Ishikawa (cell line): ENCODE measurements around the gene TNIP1.

ENCODE experiments used
- CEBPB ChIP-seq: IDR thresholded peaks from 2 replicates; pipeline ENCODE4 v1.6.1; 2012
- CREB1 ChIP-seq: IDR thresholded peaks from 2 replicates; pipeline ENCODE4 v1.6.1; 2012; ENCODE audit warnings: low read depth
- EGR1 ChIP-seq: IDR thresholded peaks from 2 replicates; pipeline ENCODE4 v1.6.1; 2012
- EP300 ChIP-seq: IDR thresholded peaks from 2 replicates; pipeline ENCODE4 v1.6.1; 2012; ENCODE audit warnings: borderline replicate concordance
- FOXM1 ChIP-seq: IDR thresholded peaks from 2 replicates; pipeline ENCODE4 v1.6.1; 2012; ENCODE audit warnings: low read depth, borderline replicate concordance
- NFIC ChIP-seq: IDR thresholded peaks from 2 replicates; pipeline ENCODE4 v1.6.1; 2012
- RAD21 ChIP-seq: IDR thresholded peaks from 2 replicates; pipeline ENCODE4 v1.6.1; 2012; ENCODE audit warnings: low read depth
- TAF1 ChIP-seq: IDR thresholded peaks from 2 replicates; pipeline ENCODE4 v1.6.1; 2012; ENCODE audit warnings: low read depth, mild to moderate bottlenecking
- TCF12 ChIP-seq: IDR thresholded peaks from 2 replicates; pipeline ENCODE4 v1.6.1; 2012; ENCODE audit warnings: low read depth
- TEAD4 ChIP-seq: IDR thresholded peaks from 2 replicates; pipeline ENCODE4 v1.6.1; 2012
- YY1 ChIP-seq: IDR thresholded peaks from 2 replicates; pipeline ENCODE4 v1.6.1; 2012; ENCODE audit warnings: low read depth
- TF ChIP-seq, protein P1 (sequence below): IDR thresholded peaks from 2 replicates; pipeline ENCODE4 v1.6.1; 2012
- TF ChIP-seq, protein P2 (sequence below): IDR thresholded peaks from 2 replicates; pipeline ENCODE4 v1.6.1; 2012
- TF ChIP-seq, protein P3 (sequence below): IDR thresholded peaks from 2 replicates; pipeline ENCODE4 v1.6.1; 2012; ENCODE audit warnings: low read depth, mild to moderate bottlenecking

The TNIP1 gene

DNA sequence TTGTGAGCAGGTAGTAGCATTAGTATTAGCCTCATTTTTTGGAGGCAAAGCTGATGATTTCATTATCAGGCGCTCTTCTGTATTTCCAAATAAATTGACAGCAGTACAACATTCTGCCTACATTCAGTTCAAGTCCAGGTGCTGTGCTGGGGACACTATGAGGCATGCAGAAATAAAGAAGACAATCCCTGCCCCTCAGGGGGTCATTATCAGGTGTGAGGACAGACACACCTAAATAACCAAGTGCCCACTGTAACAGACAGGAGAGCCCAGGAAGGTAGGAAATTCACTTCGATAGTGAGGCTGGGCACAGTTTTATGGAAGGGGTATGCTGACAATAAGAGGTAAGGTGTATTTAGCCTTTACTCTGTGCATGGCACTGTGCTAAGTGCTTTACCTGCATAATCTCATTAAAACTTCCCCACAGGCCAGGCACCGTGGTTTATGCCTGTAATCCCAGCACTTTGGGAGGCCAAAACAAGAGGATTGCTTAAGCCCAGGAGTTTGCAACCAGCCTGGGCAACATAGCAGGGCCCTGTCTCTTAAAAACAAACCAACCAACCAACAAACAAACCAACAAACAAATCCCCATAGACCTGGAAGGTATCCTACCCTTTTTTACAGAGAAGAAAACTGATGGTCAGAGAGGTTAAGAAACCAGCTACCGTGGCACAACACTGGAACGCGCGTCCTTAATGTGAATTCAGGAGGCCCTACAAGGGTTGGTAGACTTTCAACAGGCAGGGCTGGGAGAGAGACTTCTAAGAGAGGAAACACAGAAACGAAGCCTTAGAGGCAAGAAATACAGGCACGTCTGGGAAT lies 77.9 kb downstream of the TNIP1 start:
- TF ChIP-seq, protein P1, sequence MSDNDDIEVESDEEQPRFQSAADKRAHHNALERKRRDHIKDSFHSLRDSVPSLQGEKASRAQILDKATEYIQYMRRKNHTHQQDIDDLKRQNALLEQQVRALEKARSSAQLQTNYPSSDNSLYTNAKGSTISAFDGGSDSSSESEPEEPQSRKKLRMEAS: no peak
- TF ChIP-seq NFIC (no peak), EP300 (no peak), TEAD4 (no peak), FOXM1 (no peak)
- TF ChIP-seq, protein P2, sequence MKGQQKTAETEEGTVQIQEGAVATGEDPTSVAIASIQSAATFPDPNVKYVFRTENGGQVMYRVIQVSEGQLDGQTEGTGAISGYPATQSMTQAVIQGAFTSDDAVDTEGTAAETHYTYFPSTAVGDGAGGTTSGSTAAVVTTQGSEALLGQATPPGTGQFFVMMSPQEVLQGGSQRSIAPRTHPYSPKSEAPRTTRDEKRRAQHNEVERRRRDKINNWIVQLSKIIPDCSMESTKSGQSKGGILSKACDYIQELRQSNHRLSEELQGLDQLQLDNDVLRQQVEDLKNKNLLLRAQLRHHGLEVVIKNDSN: no peak
- TF ChIP-seq, protein P3, sequence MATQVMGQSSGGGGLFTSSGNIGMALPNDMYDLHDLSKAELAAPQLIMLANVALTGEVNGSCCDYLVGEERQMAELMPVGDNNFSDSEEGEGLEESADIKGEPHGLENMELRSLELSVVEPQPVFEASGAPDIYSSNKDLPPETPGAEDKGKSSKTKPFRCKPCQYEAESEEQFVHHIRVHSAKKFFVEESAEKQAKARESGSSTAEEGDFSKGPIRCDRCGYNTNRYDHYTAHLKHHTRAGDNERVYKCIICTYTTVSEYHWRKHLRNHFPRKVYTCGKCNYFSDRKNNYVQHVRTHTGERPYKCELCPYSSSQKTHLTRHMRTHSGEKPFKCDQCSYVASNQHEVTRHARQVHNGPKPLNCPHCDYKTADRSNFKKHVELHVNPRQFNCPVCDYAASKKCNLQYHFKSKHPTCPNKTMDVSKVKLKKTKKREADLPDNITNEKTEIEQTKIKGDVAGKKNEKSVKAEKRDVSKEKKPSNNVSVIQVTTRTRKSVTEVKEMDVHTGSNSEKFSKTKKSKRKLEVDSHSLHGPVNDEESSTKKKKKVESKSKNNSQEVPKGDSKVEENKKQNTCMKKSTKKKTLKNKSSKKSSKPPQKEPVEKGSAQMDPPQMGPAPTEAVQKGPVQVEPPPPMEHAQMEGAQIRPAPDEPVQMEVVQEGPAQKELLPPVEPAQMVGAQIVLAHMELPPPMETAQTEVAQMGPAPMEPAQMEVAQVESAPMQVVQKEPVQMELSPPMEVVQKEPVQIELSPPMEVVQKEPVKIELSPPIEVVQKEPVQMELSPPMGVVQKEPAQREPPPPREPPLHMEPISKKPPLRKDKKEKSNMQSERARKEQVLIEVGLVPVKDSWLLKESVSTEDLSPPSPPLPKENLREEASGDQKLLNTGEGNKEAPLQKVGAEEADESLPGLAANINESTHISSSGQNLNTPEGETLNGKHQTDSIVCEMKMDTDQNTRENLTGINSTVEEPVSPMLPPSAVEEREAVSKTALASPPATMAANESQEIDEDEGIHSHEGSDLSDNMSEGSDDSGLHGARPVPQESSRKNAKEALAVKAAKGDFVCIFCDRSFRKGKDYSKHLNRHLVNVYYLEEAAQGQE: no peak

DNA sequence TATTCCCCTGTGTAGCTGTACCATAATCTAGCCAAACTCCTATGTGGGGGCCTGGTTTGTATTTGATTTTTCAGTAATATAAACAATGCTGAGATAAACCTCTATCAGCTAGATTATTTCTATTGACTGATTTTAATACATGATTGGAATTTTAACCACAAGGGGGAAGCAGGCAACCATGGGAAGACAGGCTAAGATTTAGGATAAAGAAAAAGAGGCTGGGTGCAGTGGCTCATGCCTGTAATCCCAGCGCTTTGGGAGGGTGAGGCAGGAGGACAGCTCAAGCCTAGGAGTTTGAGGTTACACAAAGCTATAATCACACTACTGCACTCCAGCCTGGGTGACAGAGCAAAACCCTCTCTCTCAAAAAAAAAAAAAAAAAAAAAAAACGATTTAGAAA lies 78.6 kb downstream of the TNIP1 start:
- TF ChIP-seq EP300 (no peak), EGR1 (no peak), RAD21 (peak; percentile 81)
- TF ChIP-seq, protein P1: no peak

DNA sequence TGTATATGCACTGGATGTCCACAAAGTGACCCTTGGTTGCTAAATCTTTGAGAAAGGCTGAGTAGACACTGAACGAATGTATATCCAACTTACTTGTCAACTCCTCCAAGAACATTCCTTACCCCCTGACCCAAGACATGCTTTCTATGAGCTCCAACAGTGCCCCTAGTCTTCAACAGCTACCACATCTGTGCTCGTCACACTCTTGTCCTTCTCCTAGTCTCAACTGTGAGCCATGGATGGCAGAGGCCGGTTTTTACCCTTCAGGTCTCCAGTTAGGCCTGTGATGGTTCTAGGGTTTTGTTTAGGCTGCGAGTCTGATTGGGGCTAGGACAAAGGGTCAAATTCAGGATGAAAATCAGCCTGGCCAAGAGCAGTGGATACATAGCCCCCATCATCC lies 79.4 kb downstream of the TNIP1 start:
- TF ChIP-seq NFIC (no peak), CREB1 (no peak), RAD21 (no peak), YY1 (no peak), EGR1 (no peak), TCF12 (no peak), EP300 (no peak), FOXM1 (no peak), CEBPB (no peak), TAF1 (no peak)
- TF ChIP-seq, protein P3: no peak
- TF ChIP-seq, protein P2: no peak
- TF ChIP-seq, protein P1: no peak

DNA sequence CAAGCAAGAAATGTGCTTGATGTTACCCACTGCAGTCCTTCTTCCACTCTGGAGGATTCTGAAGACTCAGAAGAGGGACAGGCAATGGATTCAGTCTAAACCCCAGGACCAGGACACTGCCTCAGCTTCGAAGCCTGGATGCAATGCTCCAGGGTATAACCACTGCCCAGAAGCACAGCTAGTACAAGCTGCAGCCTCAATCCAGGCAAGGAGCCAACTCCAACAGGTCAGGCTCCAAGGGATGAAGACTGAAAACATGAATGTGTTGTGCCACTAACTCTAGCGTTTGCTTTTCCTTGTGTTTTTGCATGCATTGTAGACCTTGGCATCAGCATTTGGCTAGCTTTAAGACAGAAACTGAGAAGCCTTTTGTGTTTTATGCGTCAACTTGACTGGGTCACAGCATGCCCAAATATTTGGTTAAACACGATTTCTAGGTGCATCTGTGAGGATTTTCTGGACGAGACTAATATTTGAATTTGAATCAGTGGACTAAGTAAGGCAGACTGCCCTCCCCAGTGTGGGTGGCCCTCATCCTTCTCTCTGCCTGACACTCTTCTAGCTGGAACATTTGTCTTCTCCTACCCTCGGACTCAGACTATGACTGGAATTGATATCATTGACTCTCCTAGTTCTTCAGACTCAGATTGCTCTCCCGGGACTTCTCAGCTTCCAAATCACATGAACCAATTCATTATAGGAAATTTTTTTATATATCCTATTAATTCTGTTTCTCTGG lies 81.0 kb downstream of the TNIP1 start:
- no peak for TF ChIP-seq EGR1
- no peak for TF ChIP-seq TEAD4
- no peak for TF ChIP-seq CREB1
- TF ChIP-seq, protein P3: no peak
- no peak for TF ChIP-seq EP300
